Neural crest cell (in vitro differentiated cells): Measurements from ENCODE around the gene SERPINE1. TPM values are rescaled to one million over a fixed set of nuclear protein-coding genes. Genes with fewer than 3 reads are reported as not detected.
"Not testable (repeated sequence)": the region's sequence is repeated elsewhere in the genome, so short reads cannot be mapped to it uniquely, and the experiment has no call there.

Experiments used
- DNase-seq: peaks from one replicate; pipeline ENCODE4 v3.0.0; 2021; ENCODE audit warnings: low read depth, mixed read lengths, low spot score
- H3K27ac Mint-ChIP-seq: one replicate; pipeline ENCODE4 v1.8.0; 2021; ENCODE audit warnings: mild to moderate bottlenecking, mixed read lengths; ENCODE audit not compliant: unreplicated experiment
- H3K27me3 Mint-ChIP-seq: 2 replicates; pipeline ENCODE4 v1.8.0; 2021; ENCODE audit warnings: low read depth, mild to moderate bottlenecking, mixed read lengths
- H3K36me3 Mint-ChIP-seq: 2 replicates; pipeline ENCODE4 v1.8.0; 2021; ENCODE audit warnings: low read depth, mild to moderate bottlenecking, mixed read lengths
- H3K4me1 Mint-ChIP-seq: 2 replicates; pipeline ENCODE4 v1.8.0; 2021; ENCODE audit warnings: mixed read lengths
- H3K4me3 Mint-ChIP-seq: one replicate; pipeline ENCODE4 v1.8.0; 2021; ENCODE audit warnings: mild to moderate bottlenecking, mixed read lengths
- H3K9me3 Mint-ChIP-seq: 2 replicates; pipeline ENCODE4 v1.8.0; 2021; ENCODE audit warnings: mixed read lengths
- CTCF ChIP-seq: fragments of 200-600 bp; sonication (generic); conservative IDR thresholded peaks from 2 replicates; pipeline ENCODE4 v1.5.0; 2021; ENCODE audit warnings: antibody characterized with exemption, mild to moderate bottlenecking
- total RNA-seq: library from RNA; stranded (reverse); gene quantifications from 2 replicates; pipeline ENCODE4 v1.2.1, GENCODE V29; 2021

The SERPINE1 gene
- total RNA-seq, 1 donor from 2014 or later = 0.07 TPM

- no peak overlapping the region for H3K4me3 Mint-ChIP-seq
- peaks cover 14% of the 10 kb centered on the region for H3K4me1 Mint-ChIP-seq
- no peaks in the 10 kb centered on the region for H3K9me3 Mint-ChIP-seq
- no peak overlapping the region for H3K27ac Mint-ChIP-seq
- no peak for DNase-seq
- H3K36me3 Mint-ChIP-seq = no peaks in the 10 kb centered on the region
- no peaks in the 10 kb centered on the region for H3K27me3 Mint-ChIP-seq
- TF ChIP-seq CTCF = no peak
Observed at GRCh38 chr7:101104799-101105198, 22.1 kb upstream of the SERPINE1 start.

GRCh38 chr7:101105248-101105647 is 21.7 kb upstream of the SERPINE1 start:
- peaks cover 10% of the 10 kb centered on the region for H3K4me1 Mint-ChIP-seq
- not testable (repeated sequence) for H3K9me3 Mint-ChIP-seq, DNase-seq, H3K27me3 Mint-ChIP-seq, H3K36me3 Mint-ChIP-seq, H3K27ac Mint-ChIP-seq, H3K4me3 Mint-ChIP-seq

GRCh38 chr7:101106386-101106785 is 20.5 kb upstream of the SERPINE1 start:
- Mint-ChIP-seq H3K4me1 (peaks cover 4% of the 10 kb centered on the region), H3K4me3 (no peak overlapping the region), H3K27me3 (no peaks in the 10 kb centered on the region), H3K9me3 (no peaks in the 10 kb centered on the region), H3K27ac (no peak overlapping the region), H3K36me3 (no peaks in the 10 kb centered on the region)
- no peak for DNase-seq
- TF ChIP-seq CTCF = no peak

GRCh38 chr7:101108330-101108857 is 18.5 kb upstream of the SERPINE1 start:
- Mint-ChIP-seq H3K27me3 (no peaks in the 10 kb centered on the region), H3K27ac (no peak overlapping the region), H3K9me3 (no peaks in the 10 kb centered on the region), H3K36me3 (no peaks in the 10 kb centered on the region), H3K4me1 (peaks cover 4% of the 10 kb centered on the region), H3K4me3 (no peak overlapping the region)
- no peak for TF ChIP-seq CTCF
- no peak for DNase-seq

- Mint-ChIP-seq H3K27ac (no peak overlapping the region), H3K36me3 (no peaks in the 10 kb centered on the region), H3K4me3 (no peak overlapping the region), H3K9me3 (no peaks in the 10 kb centered on the region), H3K4me1 (peaks cover 4% of the 10 kb centered on the region), H3K27me3 (no peaks in the 10 kb centered on the region)
- DNase-seq = no peak
- no peak for TF ChIP-seq CTCF
Observed at GRCh38 chr7:101108961-101109360, 17.9 kb upstream of the SERPINE1 start.

- no peaks in the 10 kb centered on the region for H3K27me3 Mint-ChIP-seq
- TF ChIP-seq CTCF = no peak
- no peaks in the 10 kb centered on the region for H3K9me3 Mint-ChIP-seq
- H3K27ac Mint-ChIP-seq = no peak overlapping the region
- H3K4me1 Mint-ChIP-seq = peaks cover 4% of the 10 kb centered on the region
- no peak overlapping the region for H3K4me3 Mint-ChIP-seq
- no peak for DNase-seq
- no peaks in the 10 kb centered on the region for H3K36me3 Mint-ChIP-seq
Observed at GRCh38 chr7:101109368-101109767, 17.5 kb upstream of the SERPINE1 start.
